Measurements from ENCODE around the gene MARCKSL1.

GRCh38 chr1:32356478-32356877, 20.4 kb upstream of the MARCKSL1 start:
- TF ChIP-seq POLR2A (IDR thresholded peaks at IDR 0.05; ENCODE audit: low read depth, low read length) (no peak), POLR2AphosphoS5 (IDR thresholded peaks at IDR 0.05; ENCODE audit: low read depth, low read length) (no peak), SPI1 (IDR thresholded peaks at IDR 0.05; ENCODE audit: low read depth, low read length) (no peak), TAF1 (IDR thresholded peaks at IDR 0.05; ENCODE audit: low read depth, low read length) (no peak), POU2F2 (IDR thresholded peaks at IDR 0.05; ENCODE audit: low read depth, low read length) (no peak), PAX5 (IDR thresholded peaks at IDR 0.05; ENCODE audit: insufficient read depth, low read length, severe bottlenecking) (no peak)

All from GM12891 (cell line).